Medulla oblongata (tissue), 1 donor: ENCODE data around the gene FRMPD4.

Source experiments
- DNase-seq: peaks from one replicate; pipeline ENCODE4 v3.0.0-alpha.2; 2015; ENCODE audit errors: extremely low spot score

The FRMPD4 gene

DNA sequence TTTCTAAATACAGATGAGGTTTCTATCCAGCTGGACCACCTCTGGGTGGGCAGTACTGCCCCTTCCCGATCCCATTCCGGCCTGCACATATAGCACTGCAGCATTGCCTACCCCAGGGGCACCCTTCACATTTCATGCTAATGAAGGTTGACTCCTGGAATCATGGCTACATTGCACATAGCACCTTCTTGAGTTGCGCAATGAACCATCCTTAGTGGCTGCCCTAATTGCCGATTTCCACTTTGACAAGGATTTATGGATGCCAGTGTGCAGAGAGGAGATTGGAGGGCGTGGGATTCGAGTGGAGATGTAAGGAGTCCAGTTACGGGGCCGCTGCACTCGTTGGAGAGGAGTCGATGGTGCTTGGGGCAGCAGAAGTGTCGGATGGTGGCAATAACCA, 229.0 kb downstream of the FRMPD4 start:
- no peak for DNase-seq

DNA sequence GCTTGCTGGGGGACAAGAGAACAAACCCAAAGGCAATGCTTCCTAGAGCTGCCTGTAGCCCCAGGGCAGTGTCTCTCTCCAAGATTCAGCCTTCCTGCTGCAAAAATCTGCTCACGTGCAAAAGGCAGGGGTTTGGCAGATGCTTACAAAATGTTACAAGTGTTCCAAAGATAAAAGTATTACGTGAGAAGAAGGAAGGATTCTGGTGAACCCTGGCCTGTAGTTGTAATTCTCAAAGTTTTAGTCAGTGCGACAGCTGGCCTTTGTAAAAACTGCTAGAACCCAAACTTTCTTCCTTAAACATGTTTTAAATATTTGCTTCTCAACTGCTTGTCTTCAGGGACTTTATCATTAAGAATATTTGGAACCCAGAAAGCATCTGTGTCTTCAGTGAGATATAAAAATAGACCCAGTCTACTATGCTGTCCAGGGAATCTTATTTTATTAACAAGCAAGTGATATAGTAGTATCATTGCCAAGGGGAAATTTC, 232.3 kb downstream of the FRMPD4 start:
- no peak for DNase-seq

DNA sequence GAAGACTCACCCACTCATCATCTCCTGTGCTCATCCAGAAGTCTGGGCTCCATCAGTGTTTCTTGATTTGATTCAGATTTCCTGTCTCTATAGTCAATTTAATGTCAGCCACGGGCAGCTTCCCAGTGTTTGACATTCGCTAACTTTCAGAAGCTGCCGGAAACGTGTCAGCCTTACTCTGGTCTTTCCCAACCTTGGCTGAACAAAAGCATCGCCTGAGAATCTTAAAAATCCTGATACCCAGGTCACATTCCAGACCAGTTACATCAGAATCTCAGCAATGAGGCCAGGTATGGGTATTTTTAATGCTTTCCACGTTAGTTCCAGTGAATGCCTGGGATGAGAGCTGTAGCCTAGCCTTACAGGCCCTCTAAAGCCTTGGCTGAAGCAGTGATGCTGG, 233.8 kb downstream of the FRMPD4 start:
- no peak for DNase-seq

DNA sequence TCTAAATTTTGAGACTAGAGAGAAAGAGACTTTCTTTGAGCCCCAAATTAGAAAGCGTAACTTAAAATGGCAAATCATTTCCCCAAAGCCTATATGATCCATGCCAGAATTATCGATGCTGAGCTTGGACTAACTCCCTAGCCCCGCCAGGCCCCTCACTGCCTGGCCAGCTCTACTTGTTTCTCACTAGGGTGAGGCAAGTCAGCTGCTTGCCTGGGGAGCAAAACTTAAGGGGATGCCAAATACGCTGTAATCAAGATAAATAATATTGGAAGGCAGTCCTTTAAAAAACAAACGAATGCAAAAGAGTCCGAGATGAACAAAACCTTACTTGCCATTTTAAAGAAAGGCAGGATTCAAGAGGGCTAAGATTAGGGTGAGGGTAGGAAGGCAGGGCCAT, 236.0 kb downstream of the FRMPD4 start:
- no peak for DNase-seq

DNA sequence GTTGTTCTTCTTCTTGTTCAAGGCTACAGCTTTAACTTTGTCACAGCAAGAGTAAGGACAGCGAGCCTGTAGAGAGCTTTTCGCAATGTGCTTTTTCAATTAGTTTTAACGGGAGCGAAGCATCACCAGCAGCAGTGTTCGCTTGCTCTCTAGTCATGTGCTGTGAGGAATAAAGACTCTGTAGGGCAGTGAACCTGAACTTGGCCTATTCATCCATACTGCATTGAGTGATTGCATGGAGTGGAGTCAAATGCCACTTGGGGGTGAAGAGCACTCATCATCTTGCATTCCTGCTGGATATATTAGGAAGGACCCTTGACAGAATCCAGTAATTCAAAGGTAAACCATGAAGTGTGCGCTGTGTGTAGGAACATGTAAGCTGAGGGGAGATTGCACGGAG, 240.0 kb downstream of the FRMPD4 start:
- no peak for DNase-seq

DNA sequence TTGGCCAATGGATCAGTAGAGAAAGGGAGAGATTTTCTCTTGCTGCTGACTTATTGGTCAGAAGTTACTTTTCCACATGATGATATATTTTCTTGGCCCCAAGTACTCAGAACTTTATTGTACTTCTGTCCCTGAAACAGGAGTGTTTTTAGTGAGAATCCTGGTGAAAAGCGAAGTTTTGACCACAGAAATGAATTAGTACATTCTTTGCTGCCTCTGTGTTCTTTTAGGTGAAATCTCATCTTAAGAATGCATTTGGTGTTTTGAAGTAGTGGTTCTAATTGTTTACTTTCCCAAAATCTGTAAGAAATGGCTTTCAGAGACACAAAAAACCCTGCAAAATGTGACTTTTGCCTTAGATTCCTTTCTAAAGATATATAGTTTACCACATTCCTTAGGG, 240.4 kb downstream of the FRMPD4 start:
- no peak for DNase-seq

DNA sequence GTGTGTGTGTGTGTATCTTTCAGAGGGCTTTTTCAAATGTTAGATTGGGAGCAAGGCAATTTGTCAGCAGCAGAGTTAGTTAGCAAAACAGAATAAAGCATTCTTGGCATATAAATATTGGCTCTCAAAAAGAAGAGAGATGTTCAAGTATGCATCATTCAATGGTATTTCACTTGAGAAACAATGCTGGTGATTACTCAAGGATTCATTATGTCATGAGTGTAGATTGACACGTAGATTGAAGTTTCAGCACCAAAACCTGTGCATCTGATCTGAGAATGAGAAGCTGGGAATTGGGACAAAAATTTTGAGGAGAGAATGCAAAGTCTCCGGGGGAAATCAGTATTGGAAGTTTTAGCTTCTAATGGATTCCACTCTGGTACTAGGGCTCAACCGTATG, 241.4 kb downstream of the FRMPD4 start:
- no peak for DNase-seq

DNA sequence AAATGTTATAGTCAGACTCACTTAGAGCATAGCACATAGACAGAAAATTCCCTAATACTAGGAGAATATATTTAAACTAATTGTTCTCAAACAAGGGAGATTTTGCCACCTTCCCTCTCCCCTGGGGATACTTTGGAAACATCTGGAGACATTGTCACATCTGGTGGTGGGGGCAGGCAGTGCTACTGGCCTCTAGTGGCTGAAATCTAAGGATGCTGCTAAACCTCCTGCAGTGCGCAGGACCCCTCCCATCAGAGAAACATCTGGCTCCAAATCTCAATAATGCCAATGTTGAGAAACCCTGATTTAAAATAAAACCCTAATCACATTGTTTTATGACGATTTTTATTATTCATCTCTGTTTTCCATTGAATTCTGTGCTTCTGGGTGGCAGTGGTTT, 244.9 kb downstream of the FRMPD4 start:
- no peak for DNase-seq

DNA sequence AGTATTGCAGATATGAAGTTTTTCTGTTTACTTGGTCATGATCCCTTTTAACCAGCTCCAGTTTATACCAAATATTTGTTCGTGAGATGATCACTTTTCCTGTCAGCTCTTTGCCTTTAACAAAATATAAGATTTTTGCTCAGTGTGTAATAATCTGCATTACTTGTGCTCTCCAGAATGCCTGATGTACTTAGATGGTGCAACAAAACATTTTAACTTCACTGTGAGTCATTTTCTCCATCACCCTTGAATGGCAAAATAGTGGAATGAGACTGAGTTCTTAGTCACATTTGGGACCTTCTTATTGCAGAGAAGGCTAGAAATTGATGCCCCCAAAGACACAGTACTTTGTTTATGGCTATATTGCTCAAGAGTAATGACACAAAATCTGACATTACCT, 252.0 kb downstream of the FRMPD4 start:
- DNase-seq: no peak

DNA sequence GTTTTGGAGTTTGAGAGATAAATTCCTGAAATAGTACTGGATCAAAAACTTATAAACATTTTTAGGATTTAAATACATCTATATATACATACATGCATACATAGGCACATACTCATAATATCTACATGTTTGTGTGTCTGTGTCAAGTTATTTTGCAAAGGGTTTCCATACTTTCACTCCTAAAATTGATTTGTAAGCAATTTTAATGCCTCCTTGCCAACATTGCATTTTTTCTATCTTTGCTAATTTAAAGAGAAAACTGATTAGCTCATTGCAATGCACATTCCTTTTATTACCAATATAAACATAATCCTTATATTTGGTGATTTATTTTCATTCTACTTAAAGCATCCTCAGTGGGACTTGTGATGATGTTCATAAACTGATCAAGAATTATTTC, 258.3 kb downstream of the FRMPD4 start:
- DNase-seq: no peak

DNA sequence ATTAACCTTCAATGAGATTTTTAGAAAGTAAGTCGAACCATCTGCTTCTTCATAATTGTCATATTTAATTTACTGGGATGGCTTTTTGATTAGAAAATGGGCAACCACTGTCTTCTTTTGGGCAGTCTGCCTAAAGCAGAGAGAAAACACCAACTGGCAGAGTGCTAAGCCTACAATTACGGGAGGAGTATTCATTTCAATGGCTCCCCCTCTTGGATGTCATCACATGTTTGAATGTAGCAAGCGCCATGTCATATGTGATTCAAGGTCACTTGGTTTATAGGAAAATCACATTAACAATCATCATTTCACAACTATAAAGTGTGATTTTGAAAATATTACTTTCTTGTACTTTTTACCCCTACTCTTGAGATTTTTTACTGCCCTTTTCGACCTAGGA, 261.9 kb downstream of the FRMPD4 start:
- no peak for DNase-seq

DNA sequence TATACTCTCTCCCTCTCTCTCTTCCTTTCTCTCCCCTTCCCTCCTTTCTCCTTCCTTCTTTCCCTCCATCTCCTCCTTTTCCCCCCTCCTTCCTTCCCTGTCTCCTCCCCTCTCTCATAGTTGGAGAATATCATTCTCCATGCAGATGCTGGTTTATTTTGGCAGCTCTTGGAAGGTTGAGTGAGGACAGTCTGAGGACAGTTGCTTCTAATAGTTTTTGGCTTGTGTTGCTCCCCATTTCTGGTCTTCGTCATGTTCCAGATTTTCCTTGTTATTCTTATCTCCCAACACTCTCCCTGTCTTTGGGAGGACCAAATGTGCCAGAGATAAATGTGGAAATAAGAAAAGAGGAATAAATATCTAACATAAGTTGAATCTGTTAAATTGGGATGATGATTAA, 263.0 kb downstream of the FRMPD4 start:
- DNase-seq: no peak

DNA sequence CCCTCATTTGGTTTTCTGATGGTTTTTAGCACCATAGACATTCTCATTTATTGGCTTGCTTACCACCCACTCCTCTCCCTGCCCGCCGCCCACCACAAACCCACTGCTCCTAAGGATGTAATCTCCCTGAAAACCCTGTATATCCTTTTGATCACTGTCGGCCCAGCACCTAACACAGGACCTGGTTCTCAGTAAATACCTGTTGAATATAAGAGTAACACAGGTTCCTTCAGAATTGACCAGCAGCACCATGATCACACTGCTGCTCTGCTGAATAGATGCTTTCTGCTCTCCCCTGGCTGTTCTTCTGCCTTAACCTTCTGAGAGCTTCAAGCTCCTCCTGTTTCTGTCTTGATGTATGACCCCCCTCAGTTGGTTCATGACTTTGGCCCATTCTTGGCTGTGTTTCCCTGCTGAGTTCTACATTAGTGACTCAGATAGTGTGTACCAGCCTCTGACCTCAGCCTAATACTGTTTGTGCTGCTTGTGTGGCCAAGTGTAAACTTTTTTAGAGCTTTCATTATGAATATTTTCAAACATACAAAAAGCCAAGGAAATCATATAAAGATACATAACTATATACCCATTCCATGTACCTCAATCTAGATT, 265.3 kb downstream of the FRMPD4 start:
- DNase-seq: no peak

DNA sequence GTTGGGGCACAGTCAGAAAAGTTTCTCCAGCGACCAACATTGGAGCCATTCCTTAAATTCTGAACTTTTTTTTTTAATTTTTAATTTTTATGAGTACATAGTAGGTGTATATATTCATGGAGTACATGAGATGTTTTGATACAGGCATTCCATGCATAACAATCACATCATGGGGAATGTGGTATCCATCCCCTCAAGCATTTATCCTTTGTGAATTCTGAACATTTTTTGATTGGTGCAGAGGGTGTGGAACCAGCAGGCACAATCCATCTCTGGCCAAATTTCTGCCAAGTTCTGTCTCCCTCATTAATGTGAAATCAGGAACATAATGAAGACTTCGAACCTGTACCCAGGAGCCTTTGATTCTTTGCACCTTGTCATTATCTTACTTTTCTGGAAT, 267.0 kb downstream of the FRMPD4 start:
- no peak for DNase-seq

DNA sequence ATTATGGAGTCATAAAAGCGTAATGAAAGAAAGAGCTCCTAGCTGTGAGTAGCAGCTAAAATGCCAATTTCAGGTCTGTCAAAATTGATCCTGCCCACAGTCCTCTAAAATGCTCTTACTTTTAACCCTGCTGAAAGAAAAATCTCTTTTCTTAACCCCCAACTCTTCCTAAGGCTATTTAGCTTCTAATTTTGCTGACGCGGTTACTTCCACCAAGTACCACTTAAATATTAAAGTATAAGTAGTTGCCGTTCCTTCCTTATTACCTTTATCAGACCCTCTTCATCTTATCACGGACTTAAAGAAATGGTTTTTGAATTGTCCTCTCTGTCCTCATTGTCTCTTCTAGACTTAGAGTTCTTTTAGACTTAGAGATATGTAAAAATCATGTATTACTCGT, 272.2 kb downstream of the FRMPD4 start:
- DNase-seq: no peak

DNA sequence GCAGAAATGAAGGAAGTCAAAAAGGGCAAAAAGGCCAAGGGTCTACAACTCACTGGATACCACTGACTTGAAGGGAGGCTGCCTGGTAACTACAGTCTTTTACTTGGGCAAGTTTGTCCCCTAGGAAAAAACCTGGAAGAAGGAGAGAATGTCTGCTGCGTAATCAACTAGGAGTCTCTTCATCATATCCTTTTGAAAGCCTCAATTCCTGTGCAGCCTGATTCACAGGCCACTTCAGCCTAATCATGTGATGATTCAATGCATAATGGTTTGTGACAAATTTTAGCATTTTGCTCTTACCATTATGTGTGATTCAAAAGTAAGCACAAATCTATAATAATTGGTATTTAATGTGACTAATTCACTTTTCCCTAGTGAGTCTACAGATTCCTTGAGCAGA, 273.6 kb downstream of the FRMPD4 start:
- DNase-seq: no peak

DNA sequence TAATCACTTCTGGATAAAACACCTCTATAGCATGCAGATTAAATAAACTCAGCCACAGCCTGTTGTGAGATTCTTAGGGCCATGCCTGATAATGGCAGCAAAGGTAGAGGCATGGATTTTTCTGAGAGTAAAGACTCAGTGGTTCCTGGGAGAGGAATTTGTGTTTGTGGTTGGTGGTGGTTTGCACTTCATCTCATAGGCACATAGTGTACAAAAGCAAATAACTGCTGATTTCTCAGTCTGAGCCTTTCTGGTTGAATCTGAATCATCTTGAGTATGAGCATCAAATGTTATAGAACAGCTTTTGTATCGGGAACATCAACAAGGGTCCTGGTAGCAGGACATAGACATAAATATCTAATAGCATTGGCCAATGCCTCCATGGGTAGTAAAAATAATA, 274.3 kb downstream of the FRMPD4 start:
- no peak for DNase-seq

DNA sequence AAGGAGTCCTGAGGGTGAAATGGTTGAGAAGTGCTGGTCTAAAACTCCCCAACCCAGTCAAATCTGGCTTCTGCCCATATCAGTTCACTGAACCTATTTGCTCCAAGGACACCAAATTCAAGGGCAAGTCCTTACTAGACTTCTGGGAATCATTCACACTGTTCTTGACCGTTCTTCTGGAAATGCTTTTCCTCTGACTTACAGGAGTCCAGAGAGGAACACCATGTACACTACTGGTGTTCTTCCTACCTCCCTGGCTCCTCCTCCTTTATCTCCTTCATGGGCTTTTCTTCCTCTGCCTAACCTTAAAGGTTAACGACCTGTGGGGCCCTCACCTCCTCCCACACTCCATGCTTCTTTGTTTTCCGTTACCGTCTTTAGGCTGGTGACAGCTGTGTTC, 281.3 kb downstream of the FRMPD4 start:
- no peak for DNase-seq

DNA sequence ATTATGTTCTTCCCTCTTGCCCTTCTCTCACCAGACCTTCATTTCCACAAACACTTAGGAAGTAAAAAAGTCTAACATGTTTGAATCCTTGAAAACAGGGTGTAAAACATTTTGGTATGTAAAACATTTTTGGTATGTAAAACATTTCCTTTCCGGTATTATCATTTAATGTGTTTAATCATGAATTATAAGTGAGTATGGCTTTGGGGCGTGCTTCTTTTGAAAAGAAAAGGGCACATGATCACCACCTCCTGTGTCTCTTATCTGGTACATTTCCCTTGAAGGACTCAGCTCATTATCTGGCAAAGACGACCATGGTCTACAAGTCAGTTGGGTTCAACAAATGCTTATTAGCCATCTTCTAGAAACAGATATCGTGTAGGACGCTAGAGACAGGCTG, 283.6 kb downstream of the FRMPD4 start:
- DNase-seq: no peak

DNA sequence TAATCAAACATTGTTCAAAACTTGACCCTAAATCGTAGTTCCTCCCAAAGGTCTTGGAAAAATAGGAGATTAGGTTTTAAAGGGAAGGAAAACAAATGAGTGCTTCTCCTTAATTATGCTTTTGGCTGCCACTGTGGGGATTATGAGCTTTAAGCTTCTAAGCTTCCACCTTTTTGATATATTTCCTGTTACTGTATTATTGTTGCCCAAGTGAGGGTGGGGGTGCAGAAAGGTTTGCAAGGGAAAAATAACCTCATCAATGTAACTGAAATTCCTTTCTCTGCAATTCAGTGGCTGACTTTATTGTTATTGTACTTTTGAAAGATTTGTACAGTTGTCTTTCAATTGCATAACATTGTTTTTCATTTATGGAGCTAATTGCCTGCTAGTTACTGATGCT, 285.1 kb downstream of the FRMPD4 start:
- no peak for DNase-seq

DNA sequence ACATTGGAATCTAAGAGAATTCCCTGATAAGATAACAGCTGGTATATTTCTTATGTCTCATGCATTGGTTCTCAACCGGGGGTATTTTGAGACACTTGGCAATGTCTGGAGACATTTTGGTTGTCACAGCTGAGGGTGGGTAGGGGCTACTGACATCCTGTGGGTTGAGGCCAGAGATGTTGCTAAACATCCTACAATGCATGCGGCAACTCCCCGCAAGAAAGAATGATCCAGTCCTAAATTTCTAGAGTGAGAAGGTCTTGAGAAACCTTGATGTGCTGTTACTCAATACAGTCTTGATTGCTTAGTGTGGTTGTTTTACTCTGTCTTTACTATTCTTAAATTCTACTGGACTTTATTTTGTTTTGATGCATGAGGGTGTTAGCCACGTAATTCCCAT, 287.2 kb downstream of the FRMPD4 start:
- DNase-seq: no peak

DNA sequence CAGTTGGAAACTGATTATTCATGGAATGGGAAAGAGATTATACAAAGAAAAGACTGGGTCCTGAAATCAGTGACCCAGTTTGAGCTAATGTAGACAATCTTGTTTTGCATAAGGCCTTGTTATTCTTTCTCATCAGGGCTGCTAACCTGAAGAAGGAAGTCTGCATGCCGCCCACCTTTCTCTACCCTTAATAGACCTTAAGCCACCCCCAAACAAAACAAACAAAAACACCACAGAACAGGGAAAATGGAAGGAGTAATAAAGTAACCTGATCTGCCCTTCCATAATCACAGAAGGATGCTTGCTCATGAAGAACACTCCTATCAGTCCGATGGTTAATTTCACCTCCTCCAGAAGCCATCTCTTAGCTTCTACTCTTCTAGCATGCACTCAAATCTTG, 288.1 kb downstream of the FRMPD4 start:
- no peak for DNase-seq

DNA sequence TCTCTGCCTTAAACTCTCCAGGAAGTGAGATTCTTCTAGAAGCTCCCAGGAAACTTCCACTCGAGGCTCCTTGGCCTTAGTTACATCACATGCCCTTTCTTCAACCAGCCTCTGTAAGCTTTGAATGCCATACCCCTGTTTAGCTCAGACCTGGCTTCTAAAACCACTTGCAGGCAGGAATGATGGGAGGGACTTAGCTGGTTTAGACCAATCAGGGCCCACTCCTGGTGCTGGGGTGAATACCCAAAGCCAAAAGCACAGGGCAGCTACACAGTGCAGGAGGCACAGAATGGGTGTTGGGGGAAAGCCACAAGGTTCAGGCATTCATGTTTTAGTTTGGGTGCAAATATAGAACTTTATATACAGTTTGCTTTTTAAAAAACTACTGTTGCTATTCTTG, 296.2 kb downstream of the FRMPD4 start:
- no peak for DNase-seq

DNA sequence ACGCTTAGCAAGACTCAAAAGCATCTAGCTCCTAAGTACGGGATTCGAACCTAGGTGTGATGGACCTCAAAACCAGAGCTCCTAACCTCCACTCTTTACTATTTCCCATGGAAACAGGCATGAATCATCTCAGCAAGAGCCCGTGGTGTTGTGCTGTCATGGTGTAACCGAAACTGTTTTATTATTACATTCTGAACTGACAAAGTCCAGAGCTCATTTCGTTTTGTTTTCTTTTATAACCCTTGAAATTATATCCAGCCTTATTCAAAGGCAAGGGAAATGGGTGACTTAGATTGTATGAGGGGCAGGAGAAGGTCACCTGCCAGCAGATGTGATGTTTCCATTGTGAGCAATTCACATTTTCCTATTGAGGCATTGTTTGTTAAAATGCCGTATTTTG, 301.1 kb downstream of the FRMPD4 start:
- no peak for DNase-seq

DNA sequence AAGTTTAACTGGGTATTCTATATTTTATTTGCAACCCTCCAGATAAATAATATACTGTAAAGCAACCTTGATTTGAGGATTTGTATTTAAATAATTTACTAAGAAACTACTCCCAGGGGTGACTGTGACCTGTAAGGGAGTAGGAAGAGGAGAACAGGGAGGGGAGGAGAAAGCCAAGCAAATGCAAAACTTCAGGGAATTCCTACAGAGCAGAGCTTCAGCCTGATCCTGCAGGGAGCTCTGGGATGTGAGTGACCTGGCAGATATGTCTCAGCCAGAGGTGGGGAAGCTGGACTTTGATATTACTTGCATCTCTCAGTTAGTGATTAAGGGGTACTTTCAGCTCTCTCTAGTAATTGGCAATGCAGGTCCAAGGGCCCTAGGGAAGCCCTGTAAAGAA, 302.0 kb downstream of the FRMPD4 start:
- DNase-seq: no peak
